HepG2 (cell line): ENCODE data around the gene SVIP. TPM values are rescaled to one million over a fixed set of nuclear protein-coding genes. Genes with fewer than 3 reads are reported as not detected.
A peak's percentile ranks its signal among the peaks of the same experiment; 100 is the strongest.

ENCODE experiments used
- ATAC-seq: fragments of 200-7000 bp; cut with Tn5 transposase; 3 replicates; pipeline ENCODE4 v1.9.1; 2020; ENCODE audit warnings: mild to moderate bottlenecking, moderate library complexity
- BruUV-seq: library from RNA; stranded (reverse); fragments of 400-500 nt; replicated peaks from 2 replicates; lab custom pipeline; 2021; lab: Mats Ljungman, UMichigan
- CTCF ChIA-PET: fragments of 300-600 bp; formaldehyde crosslinking; extraction: SDS; loops from one replicate; lab custom pipeline; 2021; ENCODE audit warnings: low total read pairs, inconsistent platforms, low intra/inter-chr PET ratio; lab: Yijun Ruan, JAX
- POLR2A ChIA-PET: fragments of 350-600 bp; sonication (Branson Sonifier 250); formaldehyde crosslinking; loops from one replicate; lab custom pipeline; 2020; ENCODE audit warnings: antibody characterized with exemption, inconsistent platforms; lab: Yijun Ruan, JAX
- DNase-seq: peaks from one replicate; pipeline ENCODE4 v3.0.0-alpha.2; 2015; ENCODE audit warnings: low spot score
- FAIRE-seq: peaks from 3 replicates; lab custom pipeline; 2011; peaks lifted over from hg19 to GRCh38; lab: Jason Lieb, UNC
- H2AFZ ChIP-seq: one replicate; pipeline ENCODE4 v1.6.1; 2011; ENCODE audit warnings: low read length, inconsistent platforms
- H3K27ac ChIP-seq: fragments of 300-600 bp; 3 replicates; pipeline ENCODE4 v1.8.0; 2011; ENCODE audit warnings: mixed run types, mild to moderate bottlenecking, mixed read lengths, low read length, inconsistent platforms; ENCODE audit not compliant: insufficient read depth; ENCODE audit errors: extremely low read length
- H3K27me3 ChIP-seq, 2 experiments: fragments of 200-600 bp in 1 of 2; 2 replicates in 1 of 2; 3 replicates in 1 of 2; pipeline versions ENCODE4 v1.6.0 to v1.8.0; 2011; ENCODE audit warnings: low read length in 2 of 2, mild to moderate bottlenecking in 2 of 2, moderate library complexity in 2 of 2, inconsistent platforms in 1 of 2; ENCODE audit not compliant: insufficient read depth in 2 of 2, control insufficient read depth in 1 of 2
- H3K36me3 ChIP-seq, 2 experiments: fragments of 200-600 bp in 1 of 2; replicated peaks in 1 of 2; 2 replicates in 1 of 2; 3 replicates in 1 of 2; pipeline versions ENCODE4 v1.5.1 to v1.8.0; 2011; ENCODE audit warnings: low read length in 2 of 2, inconsistent platforms in 1 of 2; ENCODE audit not compliant: insufficient read depth in 2 of 2, control insufficient read depth in 1 of 2
- H3K4me1 ChIP-seq: 2 replicates; pipeline ENCODE4 v1.5.1; 2012; ENCODE audit warnings: low read length, inconsistent platforms; ENCODE audit not compliant: insufficient read depth
- H3K4me2 ChIP-seq: 2 replicates; pipeline ENCODE4 v1.6.0; 2011; ENCODE audit warnings: low read depth, low read length, inconsistent platforms
- H3K4me3 ChIP-seq, 3 experiments: fragments of 200-600 bp in 1 of 3; sonication (generic), shearing (Covaris generic) in 1 of 3; replicated peaks in 1 of 3; 2 replicates each; pipeline ENCODE4 v1.5.1; 2011 to 2016; ENCODE audit warnings: low read length in 3 of 3, inconsistent platforms in 2 of 3, low read depth in 2 of 3, mild to moderate bottlenecking in 2 of 3, control low read depth in 1 of 3, mixed read lengths in 1 of 3; ENCODE audit not compliant: insufficient read depth in 1 of 3
- H3K79me2 ChIP-seq: one replicate; pipeline ENCODE4 v1.6.1; 2011; ENCODE audit warnings: low read length, inconsistent platforms; ENCODE audit not compliant: insufficient read depth
- H3K9ac ChIP-seq: 2 replicates; pipeline ENCODE4 v1.6.0; 2011; ENCODE audit warnings: mild to moderate bottlenecking, low read depth, low read length, inconsistent platforms; ENCODE audit not compliant: insufficient read depth
- H3K9me3 ChIP-seq: 2 replicates; pipeline ENCODE4 v1.5.1; 2012; ENCODE audit warnings: mild to moderate bottlenecking, low read length
- H4K20me1 ChIP-seq: 2 replicates; pipeline ENCODE4 v1.6.0; 2011; ENCODE audit warnings: inconsistent platforms, mild to moderate bottlenecking, low read length, moderate library complexity; ENCODE audit not compliant: insufficient read depth
- CEBPB ChIP-seq: IDR thresholded peaks from 2 replicates; pipeline ENCODE4 v1.6.1; 2011; ENCODE audit warnings: low read depth, low read length, improper control_type of control experiment, borderline replicate concordance
- GABPA ChIP-seq, 2 experiments: IDR thresholded peaks; 2 replicates each; pipeline ENCODE4 v1.6.1; 2011 to 2016; ENCODE audit warnings: low read depth in 2 of 2, low read length in 1 of 2, missing biosample characterization in 1 of 2, missing genetic modification characterization in 1 of 2
- KLF11 ChIP-seq: IDR thresholded peaks from 2 replicates; pipeline ENCODE4 v1.6.1; 2016; ENCODE audit warnings: missing compliant biosample characterization
- SOX6 ChIP-seq, 2 experiments: fragments of 450-650 bp in 1 of 2; sonication (generic) in 1 of 2; formaldehyde crosslinking in 1 of 2; IDR thresholded peaks; 2 replicates each; pipeline versions ENCODE4 v1.4.0 to v1.6.1; 2017 to 2020; ENCODE audit warnings: antibody characterized with exemption in 1 of 2, mild to moderate bottlenecking in 1 of 2, missing genetic modification reagents in 1 of 2
- WGBS: methylation state at CpG from one replicate; pipeline ENCODE4 v1.1.6; 2017; ENCODE audit warnings: low lambda C conversion rate; 5-methylcytosine and 5-hydroxymethylcytosine counted together
- in situ Hi-C: cut with HindIII; loops from 2 replicates; pipeline ENCODE4 v1.10.0; 2017; ENCODE audit warnings: low pct_unique_long_range_greater_than_20kb; ENCODE audit not compliant: extremely low pct_ligation_motif_present
- intact Hi-C: fragments of 100-400 bp; cut with micrococcal nuclease; formaldehyde crosslinking; loops from one replicate; pipeline ENCODE4 v1.10.0; 2022; ENCODE audit not compliant: unreplicated experiment
- polyA plus RNA-seq, 8 experiments: library from polyadenylated mRNA; depleted of rRNA in 3 of 8; stranded (reverse) in 7 of 8; unstranded in 1 of 8; fragments of >200 nt; fragmentation: Illumina TruSeq in 4 of 8; extraction: Trizol in 4 of 8; gene quantifications; 2 replicates each; pipeline versions ENCODE4 v1.2.1 to v1.2.3, GENCODE V29; 2011 to 2016; ENCODE audit warnings: low read depth in 4 of 8, missing spikeins in 1 of 8, mixed read lengths in 1 of 8; ENCODE audit not compliant: insufficient read depth in 1 of 8
- total RNA-seq, 5 experiments: library from RNA; depleted of rRNA; stranded (reverse); fragments of >200 nt; fragmentation: Illumina TruSeq; extraction: Trizol; gene quantifications; 2 replicates each; pipeline ENCODE4 v1.2.3, GENCODE V29; 2016; ENCODE audit warnings: low read depth in 1 of 5
- TF ChIP-seq, protein P1 (sequence below): sonication (generic); formaldehyde crosslinking; IDR thresholded peaks from 2 replicates; pipeline ENCODE4 v1.5.1; 2020; ENCODE audit warnings: mild to moderate bottlenecking, missing genetic modification reagents

SVIP gene
- total and polyA plus RNA-seq, 2 of the 13 experiments (the other 11 are each of a cell fraction or from before 2014, with no cell fraction given): 6.3 to 27.2 TPM

DNA sequence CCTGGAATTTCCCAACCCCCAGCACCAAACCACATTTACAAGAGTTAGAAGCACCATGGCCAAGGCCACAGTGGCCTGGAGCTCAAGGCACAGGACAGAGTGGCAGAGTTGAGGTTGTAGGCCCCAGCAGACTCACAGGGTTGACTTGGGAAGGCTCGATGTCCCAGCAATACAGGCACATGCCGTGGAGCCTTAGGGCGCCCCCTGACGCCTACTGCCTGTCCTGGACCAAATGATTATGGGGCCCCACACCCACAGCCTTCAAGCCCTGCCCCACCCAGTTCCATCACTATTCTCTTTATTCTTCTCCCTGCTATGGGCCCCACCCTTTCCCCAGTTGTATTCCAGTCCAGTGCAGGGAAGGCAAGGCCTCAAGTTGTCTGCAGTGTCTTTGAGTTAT is 30.6 kb upstream of the SVIP start, which contains the start of gene CCDC179:
TSS of gene CCDC179 (minus strand) at position 234 of the 400 bp plus-strand sequence. CDS start at position 181, 53 bp downstream.
- no peak within 1 kb of the TSS for H3K27ac ChIP-seq
- no peaks in the 10 kb centered on the region for H3K9me3 ChIP-seq
- in situ Hi-C loops: no loop called here
- H3K4me3 ChIP-seq: no peak within 1 kb of the TSS
- no peak within 1 kb of the TSS for H3K4me2 ChIP-seq
- no TSS peak for BruUV-seq
- no peaks in the 10 kb centered on the region for H3K36me3 ChIP-seq
- H3K9ac ChIP-seq: no peak within 1 kb of the TSS
- no peaks in the 10 kb centered on the region for H3K4me1 ChIP-seq
- intact Hi-C loops: no loop called here
- 43% methylated on average over 4 of the region's 4 CpGs for WGBS
- ATAC-seq: no peak
- POLR2A ChIA-PET: no interaction called here
- H4K20me1 ChIP-seq: no peaks in the 10 kb centered on the region
- FAIRE-seq: no peak
- H2AFZ ChIP-seq: no peak within 1 kb of the TSS
- no peak for DNase-seq
- CTCF ChIA-PET: no interaction called here
- H3K79me2 ChIP-seq: no peaks in the 10 kb centered on the region
- H3K27me3 ChIP-seq: no peaks in the 10 kb centered on the region
- TF ChIP-seq KLF11 (CRISPR knock-in tag) (no peak), GABPA (IDR thresholded peaks at IDR 0.05; ENCODE audit: low read depth, low read length) (0 out of 2 replicates have a peak, but pooled peaks have one; percentile 9), GABPA (CRISPR knock-in tag; IDR thresholded peaks at IDR 0.05; ENCODE audit: low read depth) (no peak), SOX6 (IDR thresholded peaks at IDR 0.05) (no peak), SOX6 (CRISPR knock-in tag; IDR thresholded peaks at IDR 0.05) (no peak)

DNA sequence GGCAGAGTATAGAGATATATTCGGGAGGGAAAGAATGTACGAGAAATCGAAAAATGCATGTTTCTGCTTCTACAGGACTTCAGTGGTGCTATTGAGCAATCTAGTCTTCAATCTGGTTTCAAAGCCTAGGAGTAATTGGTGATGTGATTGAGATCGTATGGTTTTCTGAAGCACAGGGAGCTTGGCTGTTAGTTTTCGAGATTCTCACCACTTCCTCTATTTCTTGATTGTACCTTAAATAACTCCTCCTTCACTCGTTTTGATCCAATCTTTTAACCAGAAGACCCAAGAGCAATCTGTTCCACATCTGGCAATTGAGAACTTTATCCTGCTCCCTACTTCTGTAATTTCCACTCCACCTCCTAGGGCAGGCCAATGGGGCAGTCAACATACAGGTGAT is 30.2 kb upstream of the SVIP start:
- POLR2A ChIA-PET: no interaction called here
- no peak overlapping the region for H2AFZ ChIP-seq
- ATAC-seq (no peak), FAIRE-seq (no peak), DNase-seq (no peak)
- CTCF ChIA-PET: no interaction called here
- TF ChIP-seq CEBPB: 0 out of 2 replicates have a peak, but pooled peaks have one; percentile 16
- TF ChIP-seq, protein P1, sequence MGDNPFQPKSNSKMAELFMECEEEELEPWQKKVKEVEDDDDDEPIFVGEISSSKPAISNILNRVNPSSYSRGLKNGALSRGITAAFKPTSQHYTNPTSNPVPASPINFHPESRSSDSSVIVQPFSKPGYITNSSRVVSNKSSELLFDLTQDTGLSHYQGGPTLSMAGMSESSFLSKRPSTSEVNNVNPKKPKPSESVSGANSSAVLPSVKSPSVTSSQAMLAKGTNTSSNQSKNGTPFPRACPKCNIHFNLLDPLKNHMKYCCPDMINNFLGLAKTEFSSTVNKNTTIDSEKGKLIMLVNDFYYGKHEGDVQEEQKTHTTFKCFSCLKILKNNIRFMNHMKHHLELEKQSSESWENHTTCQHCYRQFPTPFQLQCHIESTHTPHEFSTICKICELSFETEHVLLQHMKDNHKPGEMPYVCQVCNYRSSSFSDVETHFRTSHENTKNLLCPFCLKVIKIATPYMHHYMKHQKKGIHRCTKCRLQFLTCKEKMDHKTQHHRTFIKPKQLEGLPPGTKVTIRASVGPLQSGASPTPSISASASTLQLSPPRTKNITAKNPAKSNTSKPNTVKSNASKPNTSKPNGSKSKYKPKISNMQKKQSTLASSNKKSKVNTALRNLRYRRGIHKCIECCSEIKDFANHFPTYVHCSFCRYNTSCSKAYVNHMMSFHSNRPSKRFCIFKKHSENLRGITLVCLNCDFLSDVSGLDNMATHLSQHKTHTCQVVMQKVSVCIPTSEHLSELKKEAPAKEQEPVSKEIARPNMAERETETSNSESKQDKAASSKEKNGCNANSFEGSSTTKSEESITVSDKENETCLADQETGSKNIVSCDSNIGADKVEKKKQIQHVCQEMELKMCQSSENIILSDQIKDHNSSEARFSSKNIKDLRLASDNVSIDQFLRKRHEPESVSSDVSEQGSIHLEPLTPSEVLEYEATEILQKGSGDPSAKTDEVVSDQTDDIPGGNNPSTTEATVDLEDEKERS (CRISPR knock-in tag): no peak
- no peak overlapping the region for H3K4me2 ChIP-seq
- H3K9me3 ChIP-seq: no peaks in the 10 kb centered on the region
- no peak overlapping the region for H3K27ac ChIP-seq
- no peaks in the 10 kb centered on the region for H3K79me2 ChIP-seq
- H3K4me3 ChIP-seq: no peak overlapping the region
- WGBS: 40% methylated on average over 6 of the region's 6 CpGs
- no TSS peak for BruUV-seq
- no peak overlapping the region for H3K9ac ChIP-seq
- no peaks in the 10 kb centered on the region for H3K4me1 ChIP-seq
- in situ Hi-C loops (no loop called here), intact Hi-C loops (no loop called here)
- no peaks in the 10 kb centered on the region for H3K36me3 ChIP-seq
- no peaks in the 10 kb centered on the region for H4K20me1 ChIP-seq
- no peaks in the 10 kb centered on the region for H3K27me3 ChIP-seq
